ENCODE results near the gene OR5H2. TPM values are rescaled to one million over a fixed set of nuclear protein-coding genes. Genes with fewer than 3 reads are reported as not detected.
"Not testable (repeated sequence)": the region's sequence is repeated elsewhere in the genome, so short reads cannot be mapped to it uniquely, and the experiment has no call there.

OR5H2 gene
- not detected for total RNA-seq

GRCh38 chr3:98282205-98282604 is at the start of gene OR5H2:
Gene OR5H2, plus strand, starts transcription at chr3:98282505. Its CDS starts 398 bp downstream, at chr3:98282903.
- H3K27ac ChIP-seq, result no peak within 1 kb of the TSS
- 54 to 62% methylated on average over 2 of the region's 2 CpGs for WGBS, 2 donors (ENCODE audit: low coverage in 1 of 2)
- no peaks in the 10 kb centered on the region for H3K9me3 ChIP-seq
- no peaks in the 10 kb centered on the region for H3K36me3 ChIP-seq
- H3K4me1 ChIP-seq, result no peaks in the 10 kb centered on the region
- no peak within 1 kb of the TSS for H3K4me3 ChIP-seq
- TF ChIP-seq CTCF (IDR thresholded peaks at IDR 0.05) (no peak), EP300 (IDR thresholded peaks at IDR 0.05) (no peak), POLR2AphosphoS5 (IDR thresholded peaks at IDR 0.05) (no peak), POLR2A (IDR thresholded peaks at IDR 0.05) (no peak)
- no peak for ATAC-seq
- no peaks in the 10 kb centered on the region for H3K27me3 ChIP-seq

GRCh38 chr3:98233468-98233867 is 48.8 kb upstream of the OR5H2 start:
- 74 to 76% methylated on average over 3 to 5 of the region's 5 CpGs for WGBS, 2 donors (ENCODE audit: low coverage in 1 of 2)
- Histone ChIP-seq H3K27me3 (no peaks in the 10 kb centered on the region), H3K27ac (no peak overlapping the region), H3K4me1 (no peaks in the 10 kb centered on the region), H3K9me3 (no peaks in the 10 kb centered on the region), H3K36me3 (no peaks in the 10 kb centered on the region), H3K4me3 (no peak overlapping the region)
- no peak for TF ChIP-seq EP300 (IDR thresholded peaks at IDR 0.05)
- no peak for ATAC-seq

- H3K36me3 ChIP-seq, result no peaks in the 10 kb centered on the region
- TF ChIP-seq POLR2A (IDR thresholded peaks at IDR 0.05) (no peak), EP300 (IDR thresholded peaks at IDR 0.05) (no peak), CTCF (IDR thresholded peaks at IDR 0.05) (no peak), POLR2AphosphoS5 (IDR thresholded peaks at IDR 0.05) (no peak)
- no peak overlapping the region for H3K27ac ChIP-seq
- no peaks in the 10 kb centered on the region for H3K9me3 ChIP-seq
- no peaks in the 10 kb centered on the region for H3K4me1 ChIP-seq
- no peaks in the 10 kb centered on the region for H3K27me3 ChIP-seq
- no peak for ATAC-seq
- H3K4me3 ChIP-seq, result no peak overlapping the region
These were observed 42.2 kb upstream of the OR5H2 start for GRCh38 chr3:98240131-98240530.

- H3K27ac ChIP-seq, result no peak overlapping the region
- no peaks in the 10 kb centered on the region for H3K36me3 ChIP-seq
- no peaks in the 10 kb centered on the region for H3K4me1 ChIP-seq
- no peaks in the 10 kb centered on the region for H3K9me3 ChIP-seq
- no peak for ATAC-seq
- no peak for TF ChIP-seq CTCF (IDR thresholded peaks at IDR 0.05)
- H3K27me3 ChIP-seq, result no peaks in the 10 kb centered on the region
- no peak overlapping the region for H3K4me3 ChIP-seq
- 22 to 88% methylated on average over 1 of the region's 1 CpG for WGBS, 2 donors (ENCODE audit: low coverage in 1 of 2)
These were observed 40.1 kb upstream of the OR5H2 start for GRCh38 chr3:98242155-98242554.

GRCh38 chr3:98243843-98244242 is 38.5 kb upstream of the OR5H2 start:
- ATAC-seq, result no peak
- Histone ChIP-seq H3K36me3 (no peaks in the 10 kb centered on the region), H3K9me3 (no peaks in the 10 kb centered on the region), H3K27me3 (no peaks in the 10 kb centered on the region), H3K27ac (no peak overlapping the region), H3K4me3 (no peak overlapping the region), H3K4me1 (no peaks in the 10 kb centered on the region)
- WGBS, 2 donors (ENCODE audit: low coverage in 1 of 2), result 46 to 68% methylated on average over 6 of the region's 7 CpGs
- TF ChIP-seq POLR2A (IDR thresholded peaks at IDR 0.05) (no peak), CTCF (IDR thresholded peaks at IDR 0.05) (no peak), POLR2AphosphoS5 (IDR thresholded peaks at IDR 0.05) (no peak), EP300 (IDR thresholded peaks at IDR 0.05) (no peak)

GRCh38 chr3:98246142-98246541 is 36.2 kb upstream of the OR5H2 start:
- TF ChIP-seq CTCF (IDR thresholded peaks at IDR 0.05) (no peak), EP300 (IDR thresholded peaks at IDR 0.05) (no peak), POLR2A (IDR thresholded peaks at IDR 0.05) (no peak), POLR2AphosphoS5 (IDR thresholded peaks at IDR 0.05) (no peak)
- Histone ChIP-seq H3K4me1 (no peaks in the 10 kb centered on the region), H3K4me3 (no peak overlapping the region), H3K9me3 (no peaks in the 10 kb centered on the region), H3K27ac (no peak overlapping the region), H3K36me3 (no peaks in the 10 kb centered on the region), H3K27me3 (no peaks in the 10 kb centered on the region)
- 80 to 98% methylated on average over 1 to 6 of the region's 10 CpGs for WGBS, 2 donors (ENCODE audit: low coverage in 1 of 2)
- ATAC-seq, result no peak

GRCh38 chr3:98256026-98256425 is 26.3 kb upstream of the OR5H2 start:
- ATAC-seq, H3K4me3 ChIP-seq, H3K36me3 ChIP-seq, H3K27ac ChIP-seq, H3K27me3 ChIP-seq, H3K9me3 ChIP-seq, H3K4me1 ChIP-seq: not testable (repeated sequence)
- WGBS, 2 donors (ENCODE audit: low coverage in 1 of 2), result 61 to 69% methylated on average over 2 to 5 of the region's 5 CpGs
